Measurements from ENCODE around the gene LRRC9. TPM values are rescaled to one million over a fixed set of nuclear protein-coding genes. Genes with fewer than 3 reads are reported as not detected.

Gene LRRC9
- polyA plus RNA-seq, 3 donors, result not detected

DNA sequence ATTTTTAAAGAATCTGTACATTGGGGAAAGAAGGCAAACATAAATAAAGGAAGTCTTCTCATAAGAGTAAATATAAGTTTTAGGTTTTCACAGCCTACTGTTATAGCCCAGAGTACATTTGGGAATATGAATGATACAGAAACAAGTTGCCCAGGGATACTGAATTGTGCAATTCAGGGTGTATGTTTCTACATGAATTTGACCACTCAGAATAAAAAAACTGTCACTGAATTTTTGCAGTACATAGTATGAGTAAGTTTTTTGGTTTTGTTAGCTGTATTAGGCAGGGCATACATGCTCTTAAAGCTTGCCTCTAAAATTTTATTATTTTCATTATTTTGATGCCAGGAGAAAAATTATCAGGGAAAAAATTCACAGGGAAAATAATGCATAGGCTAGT, 165.1 kb downstream of the LRRC9 start:
- Mint-ChIP-seq H3K4me3 (no peak overlapping the region), H3K27ac (no peak overlapping the region), H3K9me3 (no peaks in the 10 kb centered on the region), H3K4me1 (peaks cover 6% of the 10 kb centered on the region), H3K27me3 (ENCODE audit: low read depth in 3 of 3) (no peaks in the 10 kb centered on the region), H3K36me3 (no peaks in the 10 kb centered on the region)
- no peak for DNase-seq
- no peaks in the 10 kb centered on the region for H3K9me3 ChIP-seq (replicated peaks in 1 of 2; ENCODE audit: control insufficient read depth in 1 of 2, insufficient read depth in 1 of 2, low read length in 2 of 2)
- H4K20me1 ChIP-seq (ENCODE audit: insufficient read depth, low read length), result no peaks in the 10 kb centered on the region
- no peak overlapping the region for H2AFZ ChIP-seq (ENCODE audit: insufficient read depth, low read depth, low read length, poor library complexity, severe bottlenecking)
- no peak overlapping the region for H3K4me3 ChIP-seq (replicated peaks in 1 of 3; ENCODE audit: low read depth in 2 of 3, low read length in 3 of 3)
- no peaks in the 10 kb centered on the region for H3K4me1 ChIP-seq (ENCODE audit: control insufficient read depth in 1 of 2, insufficient read depth in 2 of 2, low read length in 2 of 2)
- no peak overlapping the region for H3K4me2 ChIP-seq (replicated peaks; ENCODE audit: extremely low read depth, low read length, poor library complexity, severe bottlenecking)
- H3K9ac ChIP-seq (ENCODE audit: insufficient read depth, low read length, poor library complexity, severe bottlenecking), result no peak overlapping the region
- H3K27me3 ChIP-seq (ENCODE audit: control insufficient read depth in 2 of 2, insufficient read depth in 2 of 2, low read length in 2 of 2), result no peaks in the 10 kb centered on the region
- no peak overlapping the region for H3K27ac ChIP-seq (ENCODE audit: low read depth in 1 of 2, low read length in 2 of 2)
- TF ChIP-seq CTCF (IDR thresholded peaks at IDR 0.05), result no peak
- intact Hi-C loops (cut with micrococcal nuclease), result no loop called here
- no peaks in the 10 kb centered on the region for H3K36me3 ChIP-seq (replicated peaks in 1 of 2; ENCODE audit: control insufficient read depth in 1 of 2, insufficient read depth in 2 of 2, low read length in 2 of 2)
- no peaks in the 10 kb centered on the region for H3K79me2 ChIP-seq (ENCODE audit: insufficient read depth, low read length)

- peaks cover 0 to under 1% of the 10 kb centered on the region in 2 donors for H3K4me1 ChIP-seq (ENCODE audit: control insufficient read depth in 1 of 2, insufficient read depth in 2 of 2, low read length in 2 of 2)
- no peak overlapping the region for H3K9ac ChIP-seq (ENCODE audit: insufficient read depth, low read length, poor library complexity, severe bottlenecking)
- H3K79me2 ChIP-seq (ENCODE audit: insufficient read depth, low read length), result no peaks in the 10 kb centered on the region
- no peaks in the 10 kb centered on the region for H3K36me3 ChIP-seq (replicated peaks in 1 of 2; ENCODE audit: control insufficient read depth in 1 of 2, insufficient read depth in 2 of 2, low read length in 2 of 2)
- no peak overlapping the region for H3K4me2 ChIP-seq (replicated peaks; ENCODE audit: extremely low read depth, low read length, poor library complexity, severe bottlenecking)
- no peak for TF ChIP-seq CTCF (IDR thresholded peaks at IDR 0.05)
- intact Hi-C loops (cut with micrococcal nuclease), result no loop called here
- H3K9me3 ChIP-seq (replicated peaks in 1 of 2; ENCODE audit: control insufficient read depth in 1 of 2, insufficient read depth in 1 of 2, low read length in 2 of 2), result no peaks in the 10 kb centered on the region
- H3K27ac Mint-ChIP-seq, result no peak overlapping the region
- H3K27me3 Mint-ChIP-seq (ENCODE audit: low read depth in 3 of 3), result no peaks in the 10 kb centered on the region
- no peaks in the 10 kb centered on the region for H4K20me1 ChIP-seq (ENCODE audit: insufficient read depth, low read length)
- H3K27ac ChIP-seq (ENCODE audit: low read depth in 1 of 2, low read length in 2 of 2), result no peak overlapping the region
- no peak overlapping the region for H3K4me3 Mint-ChIP-seq
- DNase-seq, result no peak
- H3K36me3 Mint-ChIP-seq, result no peaks in the 10 kb centered on the region
- H3K4me3 ChIP-seq (replicated peaks in 1 of 3; ENCODE audit: low read depth in 2 of 3, low read length in 3 of 3), result no peak overlapping the region
- H2AFZ ChIP-seq (ENCODE audit: insufficient read depth, low read depth, low read length, poor library complexity, severe bottlenecking), result no peak overlapping the region
- no peaks in the 10 kb centered on the region for H3K27me3 ChIP-seq (ENCODE audit: control insufficient read depth in 2 of 2, insufficient read depth in 2 of 2, low read length in 2 of 2)
- no CpG with 5 or more reads among the region's 3 CpGs for WGBS (ENCODE audit: insufficient coverage)
- H3K9me3 Mint-ChIP-seq, result no peaks in the 10 kb centered on the region
- peaks cover 10% of the 10 kb centered on the region for H3K4me1 Mint-ChIP-seq
These were observed 165.7 kb downstream of the LRRC9 start for GRCh38 chr14:60085693-60086092.

Data from CD14-positive monocyte (primary cell).